WERI-Rb-1 (cell line): ENCODE data around the gene ZBBX.

Experiments
- DNase-seq: peaks from one replicate; pipeline ENCODE4 v3.0.0-alpha.2; 2020
- H3K27ac ChIP-seq: fragments of 250-450 bp; sonication (Bioruptor Pico); 2 replicates; pipeline ENCODE4 v1.5.1; 2020; ENCODE audit warnings: mild to moderate bottlenecking, moderate library complexity
- H3K27me3 ChIP-seq: fragments of 250-450 bp; sonication (Bioruptor Pico); 2 replicates; pipeline ENCODE4 v1.5.1; 2021; ENCODE audit warnings: mild to moderate bottlenecking, low read depth, moderate library complexity; ENCODE audit not compliant: insufficient read depth, severe bottlenecking
- H3K36me3 ChIP-seq: fragments of 250-450 bp; sonication (Bioruptor Pico); 2 replicates; pipeline ENCODE4 v1.5.1; 2020; ENCODE audit warnings: mild to moderate bottlenecking, moderate library complexity
- H3K4me3 ChIP-seq: 2 replicates; pipeline ENCODE4 v1.5.1; 2011; ENCODE audit warnings: low read depth, mild to moderate bottlenecking, control low read depth, low read length
- H3K9me3 ChIP-seq: fragments of 250-450 bp; sonication (Bioruptor Pico); 2 replicates; pipeline ENCODE4 v1.5.1; 2021; ENCODE audit warnings: mild to moderate bottlenecking, moderate library complexity; ENCODE audit not compliant: severe bottlenecking
- CTCF ChIP-seq: IDR thresholded peaks from 2 replicates; pipeline ENCODE4 v1.5.1; 2011; ENCODE audit warnings: low read depth, mild to moderate bottlenecking, control low read depth, inconsistent platforms, low read length

Gene ZBBX

GRCh38 chr3:167305340-167305890 lies 74.7 kb downstream of the ZBBX start:
- TF ChIP-seq CTCF, result no peak

GRCh38 chr3:167304077-167304476 lies 76.0 kb downstream of the ZBBX start:
- Histone ChIP-seq H3K27me3 (no peaks in the 10 kb centered on the region), H3K4me3 (no peak overlapping the region), H3K36me3 (no peaks in the 10 kb centered on the region), H3K9me3 (no peaks in the 10 kb centered on the region), H3K27ac (no peak overlapping the region)
- DNase-seq, result no peak
- TF ChIP-seq CTCF, result no peak

More at GRCh38 chr3:167305340-167305890, 74.7 kb downstream of the ZBBX start:
- H3K4me3 ChIP-seq, result no peak overlapping the region
- peaks cover 2% of the 10 kb centered on the region for H3K9me3 ChIP-seq
- no peaks in the 10 kb centered on the region for H3K36me3 ChIP-seq
- H3K27ac ChIP-seq, result no peak overlapping the region
- no peaks in the 10 kb centered on the region for H3K27me3 ChIP-seq
- DNase-seq, result no peak

GRCh38 chr3:167302678-167303077 lies 77.4 kb downstream of the ZBBX start:
- H3K4me3 ChIP-seq, result no peak overlapping the region
- H3K9me3 ChIP-seq, result no peaks in the 10 kb centered on the region
- H3K27ac ChIP-seq, result no peak overlapping the region
- no peak for DNase-seq
- no peaks in the 10 kb centered on the region for H3K27me3 ChIP-seq
- no peak for TF ChIP-seq CTCF
- H3K36me3 ChIP-seq, result no peaks in the 10 kb centered on the region

GRCh38 chr3:167300207-167300606 lies 79.9 kb downstream of the ZBBX start:
- Histone ChIP-seq H3K4me3 (no peak overlapping the region), H3K27ac (no peak overlapping the region), H3K9me3 (peaks cover 1% of the 10 kb centered on the region), H3K27me3 (no peaks in the 10 kb centered on the region), H3K36me3 (no peaks in the 10 kb centered on the region)
- no peak for DNase-seq
- no peak for TF ChIP-seq CTCF

- Histone ChIP-seq H3K27ac (no peak overlapping the region), H3K27me3 (no peaks in the 10 kb centered on the region), H3K36me3 (no peaks in the 10 kb centered on the region), H3K9me3 (no peaks in the 10 kb centered on the region), H3K4me3 (no peak overlapping the region)
- no peak for TF ChIP-seq CTCF
- DNase-seq, result no peak
These were observed 90.7 kb downstream of the ZBBX start for GRCh38 chr3:167289435-167289834.

GRCh38 chr3:167288737-167289136 lies 91.4 kb downstream of the ZBBX start:
- Histone ChIP-seq H3K27me3 (no peaks in the 10 kb centered on the region), H3K4me3 (no peak overlapping the region), H3K36me3 (no peaks in the 10 kb centered on the region), H3K27ac (no peak overlapping the region), H3K9me3 (no peaks in the 10 kb centered on the region)
- no peak for DNase-seq
- no peak for TF ChIP-seq CTCF
